Posterior cingulate gyrus (tissue), 11 donors: ENCODE data around the gene OPRL1.

Experiments
- DNase-seq, 10 donors: peaks; one replicate each; pipeline versions ENCODE4 v3.0.0 to v3.0.0-alpha.2; 2020 to 2021; ENCODE audit warnings: mixed read lengths in 3 of 10
- intact Hi-C: fragments of 100-400 bp; cut with DNase I; formaldehyde crosslinking; loops from one replicate; pipeline ENCODE4 v1.15.1; 2023

The OPRL1 gene

DNA sequence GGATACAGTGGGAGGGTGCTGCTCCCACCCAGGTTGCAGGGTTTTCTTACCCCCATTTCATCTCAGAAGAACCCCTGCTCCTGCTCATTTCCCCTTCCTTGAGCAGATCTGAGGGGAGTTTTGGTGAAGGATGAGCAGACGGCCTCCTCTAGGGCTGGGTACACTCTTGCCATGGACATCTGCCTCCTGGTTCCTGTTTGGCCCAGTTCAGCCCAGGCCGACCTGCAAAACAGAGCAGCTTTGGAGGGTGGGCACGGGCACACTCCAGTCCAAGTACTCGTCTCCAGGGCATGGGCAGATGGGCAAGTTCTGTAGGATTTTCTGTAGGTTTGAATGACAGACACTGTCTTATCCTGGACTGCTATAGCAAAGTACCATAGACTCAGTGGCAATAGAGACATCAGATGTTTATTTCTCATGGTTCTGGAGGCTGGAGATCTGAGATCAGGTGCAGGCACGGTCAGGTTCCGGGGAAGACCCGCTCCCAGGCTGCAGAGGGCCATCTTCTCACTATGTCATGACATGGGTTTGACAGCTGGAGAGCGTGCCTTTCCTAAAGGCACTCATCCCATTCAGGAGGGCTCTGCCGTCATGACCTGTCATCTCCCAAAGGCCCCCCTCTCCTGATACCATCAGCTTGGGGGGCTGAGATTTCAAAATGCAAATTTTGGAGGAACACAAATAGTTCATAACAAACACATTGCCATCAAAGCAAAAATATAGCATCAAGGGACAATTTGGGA is 21.2 kb downstream of the OPRL1 start:
- DNase-seq = peak in 6 of 10 donors; percentile 2 to 75 (median 34)
- intact Hi-C loops = no loop called here

- DNase-seq = peak in 8 of 10 donors; percentile 14 to 90 (median 29)
Measured at GRCh38 chr20:64101731-64102621, 22.1 kb downstream of the OPRL1 start.

DNA sequence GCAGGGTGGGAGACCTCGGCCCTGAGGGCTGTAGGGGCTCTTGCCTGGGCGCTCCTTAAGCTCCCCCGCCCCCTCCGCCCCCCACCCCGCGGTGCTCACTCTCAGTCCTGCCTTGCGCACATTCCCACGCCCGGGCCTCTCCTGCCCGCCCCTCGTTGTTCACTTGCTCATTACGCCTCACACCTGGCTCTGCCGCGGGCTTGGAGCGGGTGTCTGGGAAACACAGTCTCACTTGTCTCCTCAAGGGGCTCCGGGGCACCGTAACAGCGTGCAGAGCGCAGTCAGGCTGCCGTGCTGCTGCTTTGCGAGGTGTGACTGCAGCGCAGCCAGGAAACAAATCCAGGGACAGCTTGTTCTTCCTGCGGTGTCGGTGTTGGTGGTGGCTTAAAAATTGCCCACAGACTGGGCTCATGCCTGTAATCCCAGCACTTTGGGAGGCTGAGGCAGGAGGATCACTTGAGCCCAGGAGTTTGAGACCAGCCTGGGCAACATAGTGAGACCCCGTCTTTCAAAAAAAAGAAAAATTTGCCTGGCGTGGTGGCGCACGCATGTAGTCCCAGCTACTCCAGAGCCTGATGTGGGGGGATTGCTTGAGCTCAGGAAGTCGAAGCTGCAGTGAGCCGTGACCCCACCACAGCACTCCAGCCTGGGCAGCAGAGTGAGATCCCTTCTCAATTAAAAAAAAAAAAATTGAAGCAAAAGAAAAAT is 22.9 kb downstream of the OPRL1 start:
- DNase-seq = peak in 8 of 10 donors; percentile 10 to 95 (median 74)
- intact Hi-C loops = no loop called here

More at GRCh38 chr20:64101731-64102621, 22.1 kb downstream of the OPRL1 start:
- intact Hi-C loops = no loop called here

GRCh38 chr20:64103871-64104666 is 24.2 kb downstream of the OPRL1 start:
- intact Hi-C loops = no loop called here
- DNase-seq = peak in 5 of 10 donors; percentile 10 to 66 (median 50)

GRCh38 chr20:64104667-64105451 is 25.0 kb downstream of the OPRL1 start:
- intact Hi-C loops = no loop called here
- DNase-seq = peak in 6 of 10 donors; percentile 5 to 72 (median 26)

DNA sequence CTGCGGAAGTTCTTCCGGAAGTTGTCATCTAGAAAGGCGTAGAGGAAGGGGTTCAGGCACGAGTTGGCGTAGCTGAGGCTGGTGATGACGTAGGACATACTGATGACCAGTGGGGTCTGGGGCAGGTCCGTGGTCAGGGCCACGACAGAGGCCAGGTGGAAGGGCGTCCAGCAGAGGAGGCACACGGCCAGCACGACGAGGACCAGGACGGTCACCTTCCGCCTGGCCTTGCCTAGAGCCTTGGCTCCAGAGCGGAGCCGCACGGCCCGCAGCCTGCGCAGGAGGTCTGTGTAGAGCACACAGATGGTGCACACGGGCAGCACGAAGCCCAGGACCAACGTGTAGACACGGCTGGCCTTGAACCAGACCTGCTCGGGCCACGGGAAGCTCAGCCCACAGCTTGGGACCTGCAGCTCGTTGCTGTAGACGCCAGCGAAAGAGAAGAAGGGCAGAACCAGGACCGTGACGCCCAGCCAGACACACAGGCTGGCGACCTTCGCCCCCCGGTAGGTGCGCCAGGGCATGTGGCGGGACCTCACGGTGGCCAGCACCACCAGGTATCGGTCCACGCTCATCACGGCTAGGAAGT is 26.1 kb downstream of the OPRL1 start:
- DNase-seq = peak in 5 of 10 donors; percentile 6 to 79 (median 59)
- intact Hi-C loops = no loop called here

DNA sequence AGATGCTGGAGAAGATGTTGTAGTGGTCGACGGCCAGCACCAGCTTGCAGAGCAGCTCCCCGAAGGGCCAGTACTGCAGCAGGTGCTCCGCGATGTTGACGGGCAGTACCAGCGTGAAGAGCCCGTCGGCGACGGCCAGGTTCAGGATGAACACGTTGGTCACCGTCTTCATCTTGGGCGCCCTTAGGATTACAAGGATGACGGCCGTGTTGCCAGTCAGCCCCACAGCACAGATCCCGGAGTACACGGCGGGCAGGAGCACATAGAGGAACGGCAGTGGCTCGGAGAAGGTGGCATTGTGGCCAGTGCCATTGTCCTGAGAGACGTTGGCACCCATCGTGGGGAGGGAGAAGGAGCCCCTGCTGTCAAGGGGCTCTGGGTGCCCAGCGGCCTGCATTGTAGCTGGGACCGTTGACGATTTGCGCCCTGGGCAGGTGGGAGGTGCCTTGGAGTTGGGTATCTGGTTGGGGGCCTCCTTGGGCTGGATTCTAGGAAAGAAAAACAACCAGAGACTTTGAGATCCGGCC is 26.6 kb downstream of the OPRL1 start:
- intact Hi-C loops = no loop called here
- DNase-seq = peak in 4 of 10 donors; percentile 4 to 65 (median 31)

DNA sequence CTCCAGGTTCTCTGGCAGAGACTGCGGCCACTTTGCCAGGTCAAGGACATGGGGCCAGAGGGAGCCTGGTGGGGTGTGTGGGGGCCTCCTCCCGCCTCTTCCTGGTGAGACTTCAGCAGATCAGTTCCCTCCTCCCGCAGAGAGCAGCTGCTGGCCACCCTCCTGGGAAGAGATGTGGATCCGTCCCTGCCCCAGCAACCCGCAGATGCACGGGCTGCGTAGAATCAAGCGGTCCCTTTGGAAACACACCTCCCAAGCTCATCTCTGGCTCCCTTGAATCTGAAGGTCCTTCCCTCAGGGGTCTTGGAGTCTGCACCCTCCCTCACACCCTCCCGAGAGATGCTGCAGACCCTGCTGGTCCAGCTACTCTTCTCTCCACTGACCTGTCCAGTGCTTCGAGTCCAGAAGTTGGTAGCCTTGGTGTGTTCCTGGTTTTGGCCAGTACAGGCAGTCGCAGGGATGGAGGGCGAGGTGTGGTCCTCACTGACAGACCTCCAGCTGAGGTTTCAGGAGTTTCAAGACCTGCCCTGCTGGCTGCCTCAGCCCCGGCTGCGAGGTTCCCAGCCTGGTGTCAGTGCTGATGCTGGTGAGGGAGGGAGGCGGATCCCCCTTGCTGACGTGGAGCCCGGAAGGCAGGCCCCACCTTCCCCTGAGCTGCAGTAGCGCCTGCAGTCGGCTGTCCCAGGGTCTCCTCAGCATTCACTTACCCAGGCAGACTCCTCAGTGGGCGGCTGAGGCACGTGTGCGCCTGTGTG is 27.3 kb downstream of the OPRL1 start, which contains the start of gene NPBWR2:
Gene NPBWR2 (minus strand): TSS at position 585 of the 755 bp plus-strand sequence. CDS start 734 bp downstream, outside the sequence.
- DNase-seq = peak in 5 of 10 donors; percentile 57 to 94 (median 89)
- intact Hi-C loops = no loop called here

DNA sequence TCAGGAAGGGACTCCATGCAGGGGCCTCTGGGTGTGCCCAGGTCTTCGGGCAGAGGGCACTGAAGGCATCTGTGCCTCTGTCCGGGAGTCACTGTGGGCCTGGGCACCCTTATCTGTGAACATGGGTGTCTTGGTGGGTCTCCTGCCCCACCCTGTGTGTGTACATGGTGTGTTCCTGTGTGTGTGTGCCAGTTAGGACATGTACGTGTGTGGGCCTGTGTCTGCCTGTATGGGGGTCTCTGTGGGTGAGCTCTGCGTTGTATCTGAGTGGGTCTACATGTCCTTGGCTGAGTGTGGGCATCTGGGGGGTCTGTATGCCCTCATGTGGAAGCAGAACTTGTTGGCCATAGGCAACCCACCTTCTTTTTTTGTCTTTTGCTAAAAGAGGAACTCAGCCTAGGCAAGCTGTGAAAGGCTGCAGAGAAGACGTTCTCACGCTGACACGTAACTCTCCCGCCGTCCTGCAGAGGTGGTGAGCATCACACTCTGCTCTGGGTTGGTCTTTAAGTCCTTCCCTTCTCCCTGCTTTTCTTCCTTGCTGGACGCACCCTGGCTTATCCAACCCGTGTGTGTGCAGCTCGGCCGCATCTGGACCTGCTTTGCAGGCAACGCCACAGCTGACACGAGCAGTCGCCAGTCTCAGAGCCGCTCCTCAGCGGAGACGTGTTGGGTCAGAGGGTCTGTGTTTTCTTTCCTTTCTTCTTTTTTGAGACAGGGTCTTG is 28.0 kb downstream of the OPRL1 start:
- intact Hi-C loops = no loop called here
- peak in 2 of 10 donors; percentile 90 for DNase-seq

DNA sequence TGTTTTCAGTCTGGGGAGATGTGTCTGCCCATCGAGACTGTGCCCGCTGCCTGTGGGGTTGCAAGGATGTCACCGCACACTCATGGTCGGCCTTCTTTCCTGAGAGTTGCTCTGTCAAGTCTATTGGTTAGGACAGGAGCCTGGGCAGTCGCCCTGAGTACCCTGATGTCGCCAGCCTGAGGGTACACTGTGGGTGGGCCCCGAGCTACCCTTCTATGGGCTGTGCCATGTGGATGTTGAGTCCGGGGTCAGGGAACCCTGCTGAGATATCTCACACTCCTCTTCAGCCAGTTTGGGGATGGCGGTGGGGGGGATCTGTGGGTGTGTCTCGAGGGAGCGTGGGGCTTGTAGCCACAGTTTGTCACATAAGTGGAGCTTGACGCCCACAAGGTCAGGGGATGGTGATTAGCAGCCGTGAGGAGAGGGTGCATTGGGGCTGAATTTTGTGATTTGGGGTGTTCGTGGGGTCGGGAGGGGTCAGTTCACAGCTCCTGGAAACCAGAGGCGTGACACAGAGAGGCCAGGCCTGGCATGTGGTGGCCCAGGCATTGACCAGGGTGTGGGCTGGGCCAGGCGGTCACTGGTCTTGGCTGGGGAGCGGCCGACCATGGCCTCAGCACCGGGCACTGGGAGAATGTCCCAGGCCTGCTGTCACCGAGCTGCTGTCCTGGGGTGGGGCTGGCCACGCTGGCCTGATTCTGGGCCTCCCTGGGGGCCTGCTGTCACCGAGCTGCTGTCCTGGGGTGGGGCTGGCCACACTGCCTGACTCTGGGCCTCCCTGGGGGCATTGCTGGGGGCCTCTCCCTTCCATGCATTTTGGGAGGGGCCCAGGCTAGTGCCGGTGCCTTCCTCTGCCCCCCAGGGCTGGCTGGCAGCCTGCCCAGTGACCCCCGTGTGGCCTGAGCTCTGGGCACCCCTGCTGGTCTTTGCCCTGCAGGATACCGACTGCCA is 29.1 kb downstream of the OPRL1 start:
- intact Hi-C loops = no loop called here
- DNase-seq = peak in 1 of 10 donors; percentile 72

GRCh38 chr20:64109831-64110391 is 30.0 kb downstream of the OPRL1 start:
- peak in 3 of 10 donors; percentile 41 to 88 (median 75) for DNase-seq
- intact Hi-C loops = no loop called here

DNA sequence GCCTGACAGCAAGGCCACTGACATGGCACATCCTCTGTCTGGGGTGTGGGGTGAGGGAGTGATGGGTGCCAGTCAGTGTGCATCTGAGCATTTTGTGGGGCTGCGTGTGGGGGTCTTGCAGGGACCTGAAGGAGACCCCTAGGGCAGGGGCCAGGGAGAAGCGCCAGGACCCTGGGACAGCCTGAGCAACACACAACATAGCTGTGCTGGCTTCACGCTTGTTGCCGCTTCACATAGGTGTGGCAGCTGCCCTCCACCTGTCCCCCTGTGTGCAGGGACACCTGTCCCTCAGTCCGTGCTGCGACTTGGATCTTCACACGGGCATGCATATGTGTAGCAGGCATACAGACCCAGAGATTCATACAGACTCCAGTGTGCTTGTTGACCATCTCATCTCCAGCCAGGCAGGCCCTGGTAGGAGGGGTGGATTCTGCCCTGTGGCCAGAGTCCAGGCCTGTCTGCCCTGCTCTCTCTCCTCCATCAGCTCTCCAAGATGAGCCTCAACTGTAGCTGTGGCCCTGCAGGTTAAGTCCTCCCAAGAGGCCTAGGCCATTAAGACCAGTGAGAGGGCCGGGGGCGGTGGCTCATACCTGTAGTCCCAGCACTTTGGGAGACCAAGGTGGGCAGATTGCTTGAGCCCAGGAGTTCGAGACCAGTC is 30.7 kb downstream of the OPRL1 start:
- intact Hi-C loops = no loop called here
- peak in 2 of 10 donors; percentile 76 to 78 for DNase-seq

GRCh38 chr20:64111841-64112641 is 32.2 kb downstream of the OPRL1 start:
- intact Hi-C loops = no loop called here
- DNase-seq = peak in 4 of 10 donors; percentile 52 to 91 (median 89)
